Measurements from ENCODE around the gene HNRNPF.

DNA sequence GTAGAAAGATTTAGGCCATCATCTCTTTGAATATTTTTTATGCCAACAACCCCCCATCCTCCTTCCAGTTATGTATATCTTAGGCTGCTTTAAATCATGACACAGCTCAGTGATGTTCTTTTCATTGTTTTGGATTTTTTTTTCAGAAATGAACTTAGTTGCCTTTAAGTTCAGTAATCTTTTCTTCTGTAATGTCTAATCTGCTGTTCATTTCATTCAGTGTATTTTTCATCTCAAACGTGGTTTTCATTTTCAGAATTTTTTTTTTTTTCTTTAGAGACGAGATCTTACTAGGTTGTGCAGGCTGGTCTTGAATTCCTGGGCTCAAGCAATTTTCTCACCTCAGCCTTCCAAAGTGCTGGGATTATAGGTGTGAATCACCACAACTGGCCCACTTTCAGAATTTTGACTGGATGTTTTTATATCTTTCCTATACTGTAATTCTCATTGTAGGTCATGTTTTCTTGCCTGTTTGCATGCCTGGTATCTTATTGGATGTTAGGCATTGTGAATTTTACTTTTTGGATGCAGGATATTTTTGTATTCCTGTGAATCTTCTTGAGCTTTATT is 36.0 kb upstream of the HNRNPF start:
- TF ChIP-seq CTCF (IDR thresholded peaks at IDR 0.05; ENCODE audit: extremely low read depth in 1 of 2, insufficient read depth in 1 of 2, low read depth in 1 of 2, low read length in 2 of 2) (no peak), FOS (IDR thresholded peaks at IDR 0.05; ENCODE audit: borderline replicate concordance, insufficient read depth, low read length) (no peak), POLR2AphosphoS5 (IDR thresholded peaks at IDR 0.05; ENCODE audit: insufficient read depth, low read depth, low read length) (no peak), POLR2A (IDR thresholded peaks at IDR 0.05; ENCODE audit: low read depth, low read length) (no peak), JUN (IDR thresholded peaks at IDR 0.05; ENCODE audit: borderline replicate concordance, insufficient read depth, insufficient read length, low read depth) (no peak), EZH2 (IDR thresholded peaks at IDR 0.05; ENCODE audit: borderline replicate concordance, low read depth, low read length, severe bottlenecking) (no peak)
- TF ChIP-seq, protein P1, sequence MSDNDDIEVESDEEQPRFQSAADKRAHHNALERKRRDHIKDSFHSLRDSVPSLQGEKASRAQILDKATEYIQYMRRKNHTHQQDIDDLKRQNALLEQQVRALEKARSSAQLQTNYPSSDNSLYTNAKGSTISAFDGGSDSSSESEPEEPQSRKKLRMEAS (IDR thresholded peaks at IDR 0.05; ENCODE audit: insufficient read depth, insufficient read length) = no peak
